Heart left ventricle (tissue), 16 donors: ENCODE results near the gene HTR3B. TPM values are rescaled to one million over a fixed set of nuclear protein-coding genes. Genes with fewer than 3 reads are reported as not detected.
"Not testable (repeated sequence)": the region's sequence is repeated elsewhere in the genome, so short reads cannot be mapped to it uniquely, and the experiment has no call there.

Experiments used
- ATAC-seq, 4 donors: fragments of 200-7000 bp; cut with Tn5 transposase; one replicate each; pipeline ENCODE4 v1.9.1; 2020 to 2022; ENCODE audit warnings: moderate library complexity in 4 of 4, mild to moderate bottlenecking in 3 of 4, moderate number of reproducible peaks in 1 of 4
- DNase-seq, 5 donors: peaks; one replicate each; pipeline ENCODE4 v3.0.0-alpha.2; 2020
- H3K27ac ChIP-seq, 12 donors: fragments of 200-600 bp; sonication (generic) in 4 of 12; one replicate each; pipeline versions ENCODE4 v1.5.0 to v1.8.0; 2016 to 2022; ENCODE audit warnings: mild to moderate bottlenecking in 2 of 12
- H3K27me3 ChIP-seq, 9 donors: fragments of 200-600 bp; sonication (generic) in 2 of 9; one replicate each; pipeline versions ENCODE4 v1.5.1 to v1.8.0; 2016 to 2022; ENCODE audit warnings: mild to moderate bottlenecking in 3 of 9
- H3K36me3 ChIP-seq, 9 donors: fragments of 200-600 bp; sonication (generic) in 2 of 9; one replicate each; pipeline versions ENCODE4 v1.5.0 to v1.8.0; 2018 to 2022; ENCODE audit warnings: mild to moderate bottlenecking in 2 of 9
- H3K4me1 ChIP-seq, 12 donors: fragments of 200-600 bp; sonication (generic) in 4 of 12; one replicate each; pipeline versions ENCODE4 v1.5.0 to v1.8.0; 2016 to 2022; ENCODE audit warnings: mild to moderate bottlenecking in 3 of 12
- H3K4me3 ChIP-seq, 12 donors: fragments of 200-600 bp; sonication (generic) in 4 of 12; one replicate each; pipeline versions ENCODE4 v1.5.0 to v1.8.0; 2017 to 2022; ENCODE audit warnings: mild to moderate bottlenecking in 9 of 12, moderate library complexity in 4 of 12
- H3K9me3 ChIP-seq, 12 donors: fragments of 200-600 bp; sonication (generic) in 4 of 12; one replicate each; pipeline versions ENCODE4 v1.5.0 to v1.8.0; 2016 to 2022; ENCODE audit warnings: mild to moderate bottlenecking in 1 of 12
- CTCF ChIP-seq, 12 donors: fragments of 200-600 bp; sonication (generic) in 4 of 12; IDR thresholded peaks; one replicate each; pipeline versions ENCODE4 v1.5.0 to v1.8.0; 2018 to 2022; ENCODE audit warnings: antibody characterized with exemption in 12 of 12, mild to moderate bottlenecking in 5 of 12
- POLR2A ChIP-seq, 2 donors: fragments of 450-650 bp; IDR thresholded peaks; one replicate each; pipeline ENCODE4 v1.6.1; 2017; ENCODE audit warnings: antibody characterized with exemption in 2 of 2, mild to moderate bottlenecking in 2 of 2, moderate library complexity in 2 of 2
- WGBS, 4 donors: extraction: QIAGEN DNeasy Blood & Tissue Kit in 2 of 4; methylation state at CpG; one replicate each; pipeline versions ENCODE4 v1.1.5 to v1.1.7; 2013 to 2018; 5-methylcytosine and 5-hydroxymethylcytosine counted together
- intact Hi-C, 10 donors: fragments of 100-400 bp; cut with DNase I; formaldehyde crosslinking; loops; one replicate each; pipeline versions ENCODE4 v1.11.1 to v1.14.2; 2022
- polyA plus RNA-seq, 2 donors: library from polyadenylated mRNA; stranded (reverse); fragments of 200-250 nt; gene quantifications; one replicate each; pipeline ENCODE4 v1.2.3, GENCODE V29; 2013
- total RNA-seq, 9 donors: library from RNA; depleted of rRNA in 2 of 9; stranded (reverse); fragments of >200 nt in 2 of 9; fragmentation: NEBNext Ultra II Directional in 3 of 9; extraction: Animal tissue kit (Norgen Biotek cat#: 25700) in 3 of 9; gene quantifications; one replicate each; pipeline versions ENCODE4 v1.1.0 to v1.2.4, GENCODE V29; 2016 to 2023
- donor health status: ischemic (EF 13 %, LVEDD 7.1; RV severe dilation, severe dysfunction).
- donor health status: healthy with polysubstance abuse.
- donor health status: DM: no; HTN: yes; CAD: no.
- donor health status: DM: no; HTN: no; CAD: no.
- donor health status: ischemic (EF 25% LVEDD 6.9; RV normal size, moderate dysfunction).
- donor health status: ischemic (EF 25% LVEDD 5.7; RV mildly dilated, moderate dysfunction).
- donor health status: healthy.
- donor health status: DM: yes; HTN: yes; CAD: no.
- donor health status: ischemic (EF 35%, LVEDD 5.7; RV mildly dilated, moderate dysfunction).
- donor health status: nonischemic (EF 11% LVEDD 7.7; RV severe dilation, severe dysfunction).
- donor health status: DM: yes; HTN: yes; CAD: no.
- donor health status: PGD.
- donor health status: ischemic (EF 29% LVEDD 5.4; RV normal size, mild dysfunction).
- donor health status: nonischemic (EF 23%, LVEDD 6.1; RV moderate dilation, normal function).

Gene HTR3B
- total and polyA plus RNA-seq, 11 donors: not detected

GRCh38 chr11:113926273-113927197, 21.9 kb downstream of the HTR3B start:
- peaks cover 0 to 19% (median 0%) of the 10 kb centered on the region in 9 donors for H3K27me3 ChIP-seq
- ATAC-seq (no peak), DNase-seq (no peak)
- H3K36me3 ChIP-seq: no peaks in the 10 kb centered on the region
- no peak for TF ChIP-seq CTCF (IDR thresholded peaks at IDR 0.05)
- TF ChIP-seq POLR2A (IDR thresholded peaks at IDR 0.05): no peak
- 79 to 82% (median 81%) methylated on average over 12 of the region's 12 CpGs for WGBS, 4 donors
- H3K4me3 ChIP-seq: no peak overlapping the region
- H3K4me1 ChIP-seq: no peaks in the 10 kb centered on the region
- intact Hi-C loops: no loop called here
- peaks cover 0 to 8% (median 0%) of the 10 kb centered on the region in 12 donors for H3K9me3 ChIP-seq
- H3K27ac ChIP-seq: no peak overlapping the region

DNA sequence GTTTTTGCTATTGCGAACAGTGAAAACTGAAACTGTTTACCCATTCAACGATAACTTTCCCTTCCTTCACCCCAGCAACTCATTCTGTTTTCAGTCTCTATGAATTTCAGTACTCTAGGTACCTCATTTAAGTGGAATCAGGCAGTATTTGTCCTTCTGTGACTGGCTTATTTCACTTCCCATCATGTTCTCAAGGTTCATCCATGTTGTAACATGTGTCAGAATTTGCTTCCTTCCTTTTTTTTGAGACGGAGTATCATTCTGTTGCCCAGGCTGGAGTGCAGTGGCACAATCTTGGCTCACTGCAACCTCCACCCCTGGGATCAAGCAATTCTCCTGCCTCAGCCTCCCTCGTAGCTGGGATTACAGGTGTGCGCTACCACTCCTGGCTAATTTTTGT, 23.7 kb downstream of the HTR3B start:
- DNase-seq: no peak
- TF ChIP-seq CTCF (IDR thresholded peaks at IDR 0.05): no peak
- TF ChIP-seq POLR2A (IDR thresholded peaks at IDR 0.05): no peak
- no peaks in the 10 kb centered on the region for H3K36me3 ChIP-seq
- no peak overlapping the region for H3K4me3 ChIP-seq
- 83 to 89% (median 87%) methylated on average over 4 to 5 of the region's 5 CpGs for WGBS, 4 donors
- intact Hi-C loops: no loop called here
- H3K27ac ChIP-seq: no peak overlapping the region
- peaks cover 0 to 11% (median 0%) of the 10 kb centered on the region in 9 donors for H3K27me3 ChIP-seq
- H3K9me3 ChIP-seq: peaks cover 0 to 8% (median 0%) of the 10 kb centered on the region in 12 donors
- no peaks in the 10 kb centered on the region for H3K4me1 ChIP-seq
- ATAC-seq: no peak

GRCh38 chr11:113932788-113933187, 28.2 kb downstream of the HTR3B start:
- Histone ChIP-seq H3K27ac (no peak overlapping the region), H3K4me1 (peaks cover 0 to 3% (median 0%) of the 10 kb centered on the region in 12 donors), H3K27me3 (peaks cover 0 to 12% (median 0%) of the 10 kb centered on the region in 9 donors), H3K9me3 (peaks cover 0 to 8% (median 0%) of the 10 kb centered on the region in 12 donors), H3K4me3 (no peak overlapping the region), H3K36me3 (no peaks in the 10 kb centered on the region)
- ATAC-seq (no peak), DNase-seq (no peak)
- 71 to 76% (median 73%) methylated on average over 7 of the region's 7 CpGs for WGBS, 4 donors
- no peak for TF ChIP-seq POLR2A (IDR thresholded peaks at IDR 0.05)
- TF ChIP-seq CTCF (IDR thresholded peaks at IDR 0.05): no peak
- intact Hi-C loops: no loop called here

GRCh38 chr11:113934193-113934592, 29.6 kb downstream of the HTR3B start:
- DNase-seq, intact Hi-C loops: not testable (repeated sequence)
- WGBS, 4 donors: 93 to 98% (median 96%) methylated on average over 3 of the region's 3 CpGs

More at GRCh38 chr11:113934193-113934592, 29.6 kb downstream of the HTR3B start:
- H3K4me1 ChIP-seq, H3K4me3 ChIP-seq, H3K36me3 ChIP-seq, H3K9me3 ChIP-seq, ATAC-seq, H3K27ac ChIP-seq: not testable (repeated sequence)
- H3K27me3 ChIP-seq: peaks cover 0 to 11% (median 0%) of the 10 kb centered on the region in 9 donors
